ENCODE data around the gene PITPNM1.
"Not testable (repeated sequence)": the region's sequence is repeated elsewhere in the genome, so short reads cannot be mapped to it uniquely, and the experiment has no call there.

GRCh38 chr11:67476692-67477091 lies 28.5 kb downstream of the PITPNM1 start:
- not testable (repeated sequence) for TF ChIP-seq CTCF (conservative IDR thresholded peaks at IDR 0.05; ENCODE audit: low read depth, low read length); EZH2 (IDR thresholded peaks at IDR 0.05; ENCODE audit: low read length, unreplicated experiment)
